TTC549 (cell line): ENCODE measurements around the gene MBTPS1.

Experiments used
- FAIRE-seq: peaks from 2 replicates; lab custom pipeline; 2012; peaks lifted over from hg19 to GRCh38; lab: Jason Lieb, UNC

MBTPS1 gene

DNA sequence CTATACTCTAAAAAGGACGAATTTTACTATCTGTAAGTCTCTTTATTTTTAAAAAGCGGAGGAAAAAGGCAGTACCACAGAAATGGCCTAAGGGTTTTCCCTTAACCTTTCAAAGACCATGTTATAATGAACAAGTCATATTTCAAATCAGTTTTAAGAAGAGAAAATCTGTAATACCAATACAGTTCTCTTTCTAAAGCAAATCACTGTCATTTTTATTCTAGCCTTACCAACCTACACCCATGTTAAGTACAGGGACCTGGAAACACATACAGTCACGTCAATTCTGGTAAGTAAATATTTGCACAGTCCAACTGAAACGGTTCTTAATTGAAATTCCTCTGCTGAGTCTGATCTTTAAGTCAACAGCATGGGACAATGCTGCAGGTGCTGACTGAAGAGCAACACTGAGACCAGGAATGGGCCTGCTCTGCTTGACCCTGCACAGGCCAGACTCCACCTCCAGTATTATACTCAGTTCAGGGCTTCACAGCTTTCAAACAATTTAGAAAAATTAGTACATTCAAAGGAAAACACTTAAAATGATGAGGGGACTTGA, 20.2 kb downstream of the MBTPS1 start:
- no peak for FAIRE-seq

DNA sequence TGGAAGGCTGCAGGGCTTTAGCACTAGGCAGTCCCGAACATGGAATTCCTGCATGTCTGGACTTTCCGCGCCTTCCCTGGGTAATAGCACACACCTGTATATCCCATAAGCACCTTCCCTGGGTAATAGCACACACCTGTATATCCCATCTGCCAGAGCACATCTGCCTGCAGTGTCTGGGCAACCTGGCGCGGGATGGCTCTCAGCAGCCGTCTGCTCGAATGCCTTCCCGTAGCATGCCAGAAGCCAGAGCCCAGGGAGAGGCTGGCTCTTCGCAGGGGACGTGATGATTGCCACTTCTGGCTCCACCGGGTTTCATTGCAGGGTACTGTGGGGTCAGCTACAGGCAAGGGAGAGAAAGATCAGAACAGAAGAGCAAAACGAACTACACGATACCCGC, 21.3 kb downstream of the MBTPS1 start:
- FAIRE-seq: no peak

GRCh38 chr16:84093879-84094270, 22.9 kb downstream of the MBTPS1 start:
- FAIRE-seq: no peak

DNA sequence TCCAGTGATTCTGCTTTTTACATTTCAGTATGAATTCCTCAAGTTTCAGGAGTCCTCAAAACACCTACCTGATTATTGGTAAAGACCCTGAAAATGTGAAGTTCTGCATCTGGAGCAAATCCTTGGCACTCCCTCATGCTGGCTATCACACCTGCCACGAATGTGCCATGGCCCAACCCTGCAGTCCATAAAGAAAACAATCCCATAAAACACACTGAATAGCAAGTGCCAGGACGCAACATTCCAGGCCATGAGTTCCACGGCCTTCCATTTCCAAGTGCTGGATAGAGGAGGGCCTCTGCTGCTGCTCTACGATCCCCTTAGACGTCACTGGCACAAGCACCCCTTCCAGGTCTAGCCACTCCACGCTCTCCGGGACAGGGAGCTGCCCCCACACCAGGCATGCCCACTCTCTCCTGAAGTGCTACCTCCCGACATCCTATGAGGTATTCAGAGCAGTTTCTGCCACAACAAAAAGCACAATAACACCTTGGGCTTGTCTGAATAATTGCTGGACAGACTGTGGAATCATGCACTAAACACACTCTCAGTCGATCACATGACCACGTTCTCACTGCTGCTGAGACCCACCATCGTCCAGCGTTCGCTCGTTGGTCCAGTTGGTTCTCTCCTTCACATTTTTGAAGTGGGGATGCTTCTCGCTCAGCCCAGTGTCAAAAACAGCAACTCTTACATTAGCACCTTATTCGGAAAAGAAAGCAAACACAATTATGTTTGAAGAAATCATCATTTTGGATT, 23.4 kb downstream of the MBTPS1 start:
- FAIRE-seq: no peak

DNA sequence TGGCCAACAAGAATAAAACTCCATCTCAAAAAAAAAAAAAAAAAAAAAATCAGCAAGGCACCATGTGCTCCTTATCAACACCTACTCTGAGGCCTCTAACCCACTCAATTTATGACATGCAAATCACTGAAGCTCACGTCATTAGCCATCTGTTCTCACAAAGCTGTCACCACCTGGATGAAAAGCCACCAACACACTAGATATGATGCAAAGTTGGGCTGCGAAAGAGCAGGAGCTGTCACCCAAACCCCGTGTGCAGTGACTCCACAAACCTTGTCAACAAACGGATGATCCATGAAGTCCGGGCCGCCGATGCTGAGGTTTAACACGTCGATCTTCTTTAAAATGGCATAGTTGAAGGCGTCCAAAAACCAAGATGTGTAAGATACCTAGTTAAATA, 25.3 kb downstream of the MBTPS1 start:
- FAIRE-seq: no peak

DNA sequence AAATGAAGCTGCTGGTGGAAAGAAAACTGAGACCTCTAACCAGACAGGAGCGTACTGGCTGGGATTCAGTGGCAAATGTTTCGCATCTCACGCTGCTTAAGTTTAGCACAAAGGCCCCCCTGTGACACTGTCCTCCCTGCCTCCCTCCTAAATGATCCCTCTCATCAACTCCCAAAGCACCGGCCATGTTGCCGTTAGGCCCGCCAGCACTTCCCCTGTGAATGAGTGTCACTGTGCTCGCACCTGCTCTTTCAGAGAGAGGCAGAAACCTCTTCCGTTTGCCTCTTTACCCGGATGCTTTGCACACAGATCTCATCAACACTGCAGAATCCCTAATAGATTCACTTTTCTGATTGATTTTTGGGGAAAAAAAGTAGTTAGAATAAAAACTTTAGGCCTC, 26.5 kb downstream of the MBTPS1 start:
- no peak for FAIRE-seq

GRCh38 chr16:84088695-84089395, 27.9 kb downstream of the MBTPS1 start:
- no peak for FAIRE-seq

GRCh38 chr16:84087466-84088151, 29.1 kb downstream of the MBTPS1 start:
- no peak for FAIRE-seq

DNA sequence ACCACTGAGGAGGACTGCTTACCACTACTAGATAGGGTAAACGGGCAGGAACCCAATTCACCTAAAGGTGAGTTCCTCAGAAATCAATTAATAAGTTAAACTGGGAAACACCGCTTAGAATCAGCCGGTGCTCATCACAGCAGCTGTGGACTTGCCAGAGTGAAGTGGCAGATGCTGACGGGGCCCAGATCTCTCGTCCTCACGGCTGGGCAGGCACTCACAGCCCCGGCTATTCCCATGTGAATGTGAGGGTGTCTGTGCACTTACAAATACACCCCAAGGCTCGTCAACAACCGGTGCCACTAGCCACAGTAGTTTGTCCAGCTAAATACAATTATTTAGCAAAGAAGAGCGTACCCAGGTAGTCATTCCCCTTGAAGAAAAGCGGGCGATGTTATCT, 29.7 kb downstream of the MBTPS1 start:
- FAIRE-seq: no peak

DNA sequence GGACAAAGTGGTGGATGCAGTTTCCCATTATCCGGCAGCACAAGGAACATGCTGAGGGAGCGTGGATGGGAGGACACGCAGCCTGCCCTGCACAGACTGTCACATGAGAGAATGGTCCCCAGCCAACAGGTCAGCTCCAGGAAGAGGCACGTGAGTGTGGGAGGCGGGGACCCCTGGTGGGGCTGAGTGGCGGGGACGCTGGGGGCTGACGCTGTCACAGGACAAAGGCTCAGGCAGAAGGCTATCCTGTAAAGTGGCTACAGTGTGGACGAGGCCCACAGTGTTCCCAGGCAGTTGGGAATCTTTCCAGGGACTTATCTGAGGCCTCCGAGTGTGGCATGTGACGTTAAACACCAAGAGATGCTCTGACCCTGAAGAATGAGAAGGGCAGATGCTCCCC, 30.4 kb downstream of the MBTPS1 start:
- no peak for FAIRE-seq

GRCh38 chr16:84085773-84086172, 31.0 kb downstream of the MBTPS1 start:
- no peak for FAIRE-seq

GRCh38 chr16:84085271-84085667, 31.5 kb downstream of the MBTPS1 start:
- no peak for FAIRE-seq

GRCh38 chr16:84084570-84085270, 32.0 kb downstream of the MBTPS1 start:
- no peak for FAIRE-seq

DNA sequence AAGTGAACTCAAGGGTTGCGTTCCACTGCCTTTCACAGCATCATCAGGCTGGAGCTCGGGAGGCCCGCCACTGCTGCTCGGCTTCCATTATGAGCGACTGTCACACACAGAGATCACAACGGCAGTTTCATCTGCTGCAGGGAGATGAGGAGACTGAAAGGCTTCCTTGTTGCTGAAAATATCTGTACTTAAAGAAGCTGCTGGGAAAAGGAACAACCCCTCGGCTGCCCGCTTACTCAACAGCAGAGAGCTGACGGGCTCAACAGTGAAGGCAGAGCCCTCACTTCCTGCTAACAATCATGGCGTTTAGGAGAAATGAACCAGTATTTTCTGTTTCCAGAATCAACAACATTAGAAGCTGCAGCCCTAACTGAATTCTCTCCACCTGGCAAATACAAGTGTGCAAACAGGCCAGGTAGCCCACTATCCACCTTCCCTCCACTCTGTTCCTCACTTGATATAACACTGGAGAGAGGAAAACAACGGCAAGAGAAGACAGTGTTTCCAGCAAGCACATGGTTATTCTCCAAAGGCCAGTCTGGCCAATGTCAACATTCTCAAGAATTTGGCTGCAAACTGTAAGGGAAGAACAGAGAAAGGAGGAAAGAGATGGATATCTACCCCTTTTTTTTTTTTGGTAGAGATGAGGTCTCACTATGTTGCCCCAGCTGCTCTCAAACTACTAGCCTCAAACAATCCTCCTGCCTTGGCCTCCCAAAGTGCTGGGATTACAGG, 33.7 kb downstream of the MBTPS1 start:
- no peak for FAIRE-seq

- no peak for FAIRE-seq
Observed at GRCh38 chr16:84082110-84082509, 34.6 kb downstream of the MBTPS1 start.

DNA sequence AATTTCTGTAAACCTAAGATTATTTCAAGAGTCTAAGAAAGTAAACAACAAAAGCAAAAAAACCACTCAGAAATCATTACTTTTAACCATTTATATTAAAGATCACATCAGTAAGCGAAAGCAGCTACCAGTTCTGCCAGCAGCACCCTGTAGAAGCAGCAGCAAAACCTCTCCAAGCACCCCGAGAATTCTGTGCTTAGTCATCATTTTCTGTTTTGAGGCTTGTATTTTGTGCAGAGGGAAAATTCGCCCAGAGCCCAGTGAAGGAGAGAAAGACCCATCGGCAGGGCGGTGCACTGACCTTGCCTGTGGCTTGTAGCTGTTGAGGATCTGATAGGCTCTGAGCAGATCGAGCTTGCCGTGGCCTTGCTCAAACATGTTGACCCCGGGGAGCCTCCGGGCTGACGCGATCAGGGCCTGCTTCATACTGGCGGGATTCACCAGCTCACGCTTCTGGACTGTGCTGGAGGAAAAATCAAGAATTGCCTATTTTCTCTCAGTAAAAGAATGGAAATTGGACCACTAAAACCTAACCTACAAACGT, 35.2 kb downstream of the MBTPS1 start:
- no peak for FAIRE-seq

DNA sequence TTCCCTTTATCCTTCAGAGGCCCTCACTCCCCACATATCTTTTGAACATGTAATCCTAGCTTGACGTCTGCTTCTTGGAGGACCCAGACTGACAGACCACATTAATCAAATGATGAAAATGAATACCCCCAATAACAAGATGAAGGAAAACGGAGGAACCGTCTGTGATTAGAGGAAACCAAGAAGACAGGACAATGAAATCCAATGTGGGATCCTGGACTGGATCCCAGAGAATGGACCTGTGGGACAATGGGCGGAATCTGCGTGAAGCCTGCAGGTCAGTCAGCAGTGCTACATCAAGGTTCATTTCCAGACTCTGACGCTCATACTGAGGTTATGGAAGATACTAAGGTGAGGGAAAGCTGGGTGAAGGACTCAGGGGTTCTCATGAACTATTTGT, 35.9 kb downstream of the MBTPS1 start:
- no peak for FAIRE-seq

DNA sequence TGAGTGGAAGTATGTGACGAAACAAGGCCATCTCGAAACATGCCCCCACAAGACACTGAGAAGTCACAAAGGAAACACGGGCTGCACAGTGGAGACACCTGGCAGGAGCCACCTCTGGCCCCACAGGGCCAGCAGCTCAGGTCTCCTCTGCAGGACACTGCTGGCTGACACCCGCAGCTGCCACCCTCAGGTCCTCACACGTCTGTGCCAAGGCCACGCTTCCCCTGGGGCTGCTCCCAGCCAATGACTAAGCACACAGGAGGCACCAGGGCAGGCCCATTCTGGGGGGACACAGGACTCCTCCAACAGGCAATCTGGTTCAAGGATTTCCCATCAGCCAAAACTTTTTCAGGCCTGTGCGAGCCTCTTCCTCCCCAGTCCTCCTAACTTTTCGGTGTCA, 36.4 kb downstream of the MBTPS1 start:
- no peak for FAIRE-seq

DNA sequence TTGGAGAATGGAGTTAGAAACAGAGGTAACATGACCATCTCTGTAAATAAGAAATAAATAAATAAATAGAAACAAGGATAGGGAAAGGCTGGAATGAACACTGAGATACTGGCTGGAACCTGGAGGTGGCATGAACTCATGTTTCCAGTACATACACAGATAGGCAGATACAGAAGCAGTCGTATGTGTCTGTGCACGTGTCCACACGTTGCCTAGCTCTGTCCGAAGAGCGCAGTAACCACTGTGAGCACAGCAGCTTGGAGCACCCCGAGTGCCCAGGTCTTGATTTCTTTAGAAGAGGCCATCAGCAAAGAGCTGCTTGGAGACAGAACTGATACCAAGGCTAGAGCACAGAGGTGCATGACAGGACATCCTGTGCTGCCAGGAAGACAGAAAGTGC, 37.1 kb downstream of the MBTPS1 start:
- no peak for FAIRE-seq

DNA sequence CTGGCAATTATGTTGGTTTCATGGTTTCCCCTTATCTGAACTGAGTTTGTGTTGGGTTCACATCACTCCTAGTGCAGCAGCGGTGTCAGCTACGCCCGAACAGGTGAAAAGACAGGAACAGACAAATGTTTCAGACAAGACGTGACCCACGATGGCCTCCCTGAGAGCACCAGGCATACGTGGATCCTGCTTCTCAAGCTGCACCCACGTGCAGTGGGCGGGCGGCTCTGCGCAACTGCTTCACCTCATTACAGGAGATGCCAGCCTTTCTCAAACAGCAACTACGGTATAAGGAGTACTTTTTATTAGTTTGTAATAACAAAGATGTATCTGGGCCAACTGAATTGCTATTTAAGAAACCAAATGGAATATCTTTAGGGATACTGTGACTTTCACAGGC, 41.4 kb downstream of the MBTPS1 start:
- FAIRE-seq: no peak

GRCh38 chr16:84074721-84075120, 42.0 kb downstream of the MBTPS1 start:
- no peak for FAIRE-seq

- FAIRE-seq: no peak
Observed at GRCh38 chr16:84072014-84072413, 44.7 kb downstream of the MBTPS1 start.
